Naive thymus-derived CD4-positive, alpha-beta T cell (primary cell): ENCODE measurements around the gene TBC1D1. TPM values are rescaled to one million over a fixed set of nuclear protein-coding genes. Genes with fewer than 3 reads are reported as not detected.

Experiments used
- ATAC-seq: fragments of 150-1000 bp; cut with Tn5 transposase; 2 replicates; pipeline ENCODE4 v1.10.0; 2021; ENCODE audit warnings: mild to moderate bottlenecking, moderate library complexity
- CTCF ChIA-PET: fragments of 350-600 bp; sonication (Branson Sonifier 250); formaldehyde crosslinking; loops from one replicate; lab custom pipeline; 2021; ENCODE audit warnings: antibody characterized with exemption; lab: Charles Lee
- POLR2A ChIA-PET: fragments of 350-600 bp; sonication (Branson Sonifier 250); formaldehyde crosslinking; loops from one replicate; lab custom pipeline; 2021; ENCODE audit warnings: antibody characterized with exemption, inconsistent platforms; lab: Charles Lee
- DNase-seq, 9 donors: peaks; one replicate each; pipeline versions ENCODE4 v3.0.0 to v3.0.0-alpha.2; 2020 to 2022; ENCODE audit warnings: mixed read lengths in 1 of 9
- H3K27ac ChIP-seq: one replicate; pipeline ENCODE4 v1.7.0; 2013; ENCODE audit warnings: mild to moderate bottlenecking, low read depth, low read length, moderate library complexity
- H3K27me3 ChIP-seq, 2 donors: one replicate each; pipeline ENCODE4 v1.7.0; 2013; ENCODE audit warnings: low read length in 2 of 2, mild to moderate bottlenecking in 2 of 2, moderate library complexity in 2 of 2; ENCODE audit not compliant: control insufficient read depth in 2 of 2, insufficient read depth in 2 of 2
- H3K36me3 ChIP-seq, 3 experiments: 1 replicate in 2 of 3; 2 replicates in 1 of 3; pipeline ENCODE4 v1.7.0; 2013; ENCODE audit warnings: low read length in 3 of 3, mild to moderate bottlenecking in 3 of 3, moderate library complexity in 1 of 3; ENCODE audit not compliant: insufficient read depth in 3 of 3, control insufficient read depth in 2 of 3
- H3K4me1 ChIP-seq, 2 donors: one replicate each; pipeline ENCODE4 v1.7.0; 2013; ENCODE audit warnings: low read length in 2 of 2, mild to moderate bottlenecking in 2 of 2, moderate library complexity in 1 of 2; ENCODE audit not compliant: control insufficient read depth in 2 of 2, insufficient read depth in 2 of 2
- H3K4me3 ChIP-seq: 2 replicates; pipeline ENCODE4 v1.7.0; 2013; ENCODE audit warnings: mild to moderate bottlenecking, low read length
- H3K9me3 ChIP-seq, 3 experiments: 1 replicate in 2 of 3; 2 replicates in 1 of 3; pipeline ENCODE4 v1.7.0; 2013; ENCODE audit warnings: low read length in 3 of 3; ENCODE audit not compliant: control insufficient read depth in 2 of 3
- H3K27ac Mint-ChIP-seq, 9 donors: one replicate each; pipeline ENCODE4 v1.8.0; 2020 to 2022; ENCODE audit warnings: mixed read lengths in 9 of 9, mild to moderate bottlenecking in 8 of 9, moderate library complexity in 5 of 9, inconsistent platforms in 2 of 9
- H3K27me3 Mint-ChIP-seq, 5 donors: one replicate each; pipeline ENCODE4 v1.8.0; 2021 to 2022; ENCODE audit warnings: mixed read lengths in 5 of 5, mild to moderate bottlenecking in 1 of 5
- H3K36me3 Mint-ChIP-seq, 5 donors: one replicate each; pipeline ENCODE4 v1.8.0; 2020 to 2022; ENCODE audit warnings: mixed read lengths in 5 of 5, mild to moderate bottlenecking in 3 of 5, inconsistent platforms in 1 of 5
- H3K4me1 Mint-ChIP-seq, 7 donors: one replicate each; pipeline ENCODE4 v1.8.0; 2020 to 2022; ENCODE audit warnings: mixed read lengths in 7 of 7, mild to moderate bottlenecking in 3 of 7, inconsistent platforms in 1 of 7
- H3K4me3 Mint-ChIP-seq, 10 donors: one replicate each; pipeline ENCODE4 v1.8.0; 2020 to 2022; ENCODE audit warnings: mild to moderate bottlenecking in 10 of 10, mixed read lengths in 10 of 10, moderate library complexity in 6 of 10, inconsistent platforms in 2 of 10
- H3K9me3 Mint-ChIP-seq, 11 donors: one replicate each; pipeline ENCODE4 v1.8.0; 2020 to 2022; ENCODE audit warnings: mixed read lengths in 11 of 11, mild to moderate bottlenecking in 4 of 11, inconsistent platforms in 1 of 11, moderate library complexity in 1 of 11
- intact Hi-C, 2 donors: fragments of 100-400 bp; cut with micrococcal nuclease; formaldehyde crosslinking; loops; one replicate each; pipeline ENCODE4 v1.15.1; 2023
- polyA plus RNA-seq, 2 donors: library from polyadenylated mRNA; unstranded; fragments of 300-500 nt; fragmentation: Illumina TruSeq; gene quantifications; one replicate each; pipeline ENCODE4 v1.2.3, GENCODE V29; 2021
- total RNA-seq, 6 experiments: library from RNA in 5 of 6; stranded (reverse) in 5 of 6; gene quantifications; 1 replicate in 5 of 6; 2 replicates in 1 of 6; pipeline ENCODE4 v1.2.3 and lab custom pipeline; 2021 to 2026

TBC1D1 gene
- total and polyA plus RNA-seq, 7 experiments from 2014 or later = 19.4 to 66.8 (median 46.9) TPM

DNA sequence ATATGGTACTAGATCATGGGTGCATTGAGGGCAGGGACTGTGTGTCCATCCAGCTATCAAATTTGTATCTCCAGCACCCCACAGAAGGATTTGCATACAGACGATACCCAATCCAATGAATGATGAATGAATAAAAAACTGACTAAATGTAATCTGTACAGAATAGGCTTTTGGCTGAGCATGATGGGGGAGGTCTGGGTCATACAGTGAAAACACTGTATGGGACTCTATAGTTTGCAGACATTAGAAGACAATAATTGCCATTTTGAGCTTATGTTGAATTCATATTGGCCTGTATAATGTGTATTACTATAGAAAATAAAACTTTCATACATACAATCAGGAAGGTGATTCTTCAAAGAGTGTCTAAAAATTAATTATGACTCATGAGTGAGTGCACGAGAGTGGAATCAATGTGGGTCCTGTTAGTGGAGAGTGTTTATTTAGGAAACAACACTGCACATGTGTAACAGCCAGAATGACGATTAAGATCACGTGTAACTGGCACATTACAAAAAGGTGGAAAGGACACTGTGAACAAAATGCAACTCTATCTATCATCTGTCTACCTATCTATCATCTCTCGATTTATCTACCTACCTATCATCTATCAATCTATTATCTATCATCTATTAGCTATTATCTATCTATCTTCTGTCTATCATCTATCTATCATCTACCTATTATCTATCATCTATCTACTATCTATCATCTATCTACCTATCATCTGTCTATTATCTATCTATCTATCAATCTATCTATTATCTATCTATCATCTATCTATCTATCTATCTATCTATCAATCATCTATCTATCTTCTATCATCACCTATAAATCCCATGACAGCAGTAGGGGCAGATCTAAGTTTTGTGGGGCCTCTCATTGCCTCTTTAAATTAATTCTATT lies 270.6 kb downstream of the TBC1D1 start:
- intact Hi-C loops = loop anchor here (1.0 kb wide), 4 partner anchors 16 to 145 kb away; no protein-coding TSS in a partner anchor
- peaks cover 16 to 69% (median 31%) of the 10 kb centered on the region in 7 donors for H3K4me1 Mint-ChIP-seq
- Histone ChIP-seq H3K4me1 (peaks cover 10 to 18% of the 10 kb centered on the region in 2 donors), H3K36me3 (no peaks in the 10 kb centered on the region), H3K27me3 (no peaks in the 10 kb centered on the region), H3K9me3 (no peaks in the 10 kb centered on the region), H3K4me3 (no peak overlapping the region), H3K27ac (no peak overlapping the region)
- CTCF ChIA-PET = interaction anchor here (1.3 kb wide), 1 partner anchor 19 kb away, joined by 5 read pairs; no protein-coding TSS in a partner anchor
- DNase-seq (no peak), ATAC-seq (no peak)
- POLR2A ChIA-PET = interaction anchor here (0.9 to 1.2 kb wide), 2 partner anchors 8 to 13 kb away, joined by 3 to 4 read pairs; no protein-coding TSS in a partner anchor
- peaks cover 0 to 14% (median 0%) of the 10 kb centered on the region in 5 donors for H3K36me3 Mint-ChIP-seq
- no peaks in the 10 kb centered on the region for H3K27me3 Mint-ChIP-seq
- H3K27ac Mint-ChIP-seq = peak overlapping the region in 7 of 9 donors; percentile 35 to 81 (median 80)
- H3K9me3 Mint-ChIP-seq = peaks cover 0 to 17% (median 6%) of the 10 kb centered on the region in 11 donors
- peak overlapping the region in 2 of 10 donors; percentile 10 to 26 for H3K4me3 Mint-ChIP-seq

DNA sequence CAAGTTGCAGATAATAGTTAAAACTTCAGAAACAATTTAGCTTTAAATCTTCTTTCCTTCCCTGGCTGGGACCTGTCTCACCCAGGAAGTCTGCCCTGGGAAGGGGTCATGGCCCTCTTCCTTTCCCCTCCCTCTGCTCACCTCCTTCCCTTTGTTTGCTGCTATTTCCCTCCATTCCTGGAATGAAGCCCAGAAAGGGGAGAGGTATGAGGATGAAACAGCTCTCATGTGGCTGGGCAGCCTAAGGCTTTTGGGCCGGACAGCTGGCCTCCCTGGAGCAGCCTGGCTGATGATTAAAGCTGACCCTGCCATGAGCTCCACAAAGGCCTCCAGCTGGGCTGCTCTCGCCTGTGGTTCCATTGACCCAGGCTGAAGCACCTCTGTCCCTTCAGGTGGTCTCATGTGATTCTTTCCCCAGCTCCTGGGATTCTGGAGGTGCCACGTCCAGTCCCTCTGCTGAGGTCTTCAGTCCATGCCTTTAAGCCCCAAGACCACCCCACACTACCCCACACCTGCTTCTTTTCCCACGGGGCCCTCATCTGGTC lies 271.4 kb downstream of the TBC1D1 start:
- H3K9me3 Mint-ChIP-seq = peaks cover 0 to 17% (median 6%) of the 10 kb centered on the region in 11 donors
- Histone ChIP-seq H3K4me3 (no peak overlapping the region), H3K27ac (no peak overlapping the region), H3K36me3 (no peaks in the 10 kb centered on the region), H3K27me3 (no peaks in the 10 kb centered on the region), H3K4me1 (peaks cover 10 to 16% of the 10 kb centered on the region in 2 donors), H3K9me3 (no peaks in the 10 kb centered on the region)
- ChIA-PET POLR2A (no interaction called here), CTCF (interaction anchor here (1.3 kb wide), 1 partner anchor 18 kb away, joined by 5 read pairs; no protein-coding TSS in a partner anchor)
- H3K36me3 Mint-ChIP-seq = peaks cover 0 to 14% (median 0%) of the 10 kb centered on the region in 5 donors
- H3K27ac Mint-ChIP-seq = peak overlapping the region in 4 of 9 donors; percentile 2 to 80 (median 33)
- peaks cover 0 to 3% (median 0%) of the 10 kb centered on the region in 5 donors for H3K27me3 Mint-ChIP-seq
- intact Hi-C loops = no loop called here
- H3K4me1 Mint-ChIP-seq = peaks cover 21 to 72% (median 35%) of the 10 kb centered on the region in 7 donors
- H3K4me3 Mint-ChIP-seq = no peak overlapping the region
- ATAC-seq (no peak), DNase-seq (no peak)

DNA sequence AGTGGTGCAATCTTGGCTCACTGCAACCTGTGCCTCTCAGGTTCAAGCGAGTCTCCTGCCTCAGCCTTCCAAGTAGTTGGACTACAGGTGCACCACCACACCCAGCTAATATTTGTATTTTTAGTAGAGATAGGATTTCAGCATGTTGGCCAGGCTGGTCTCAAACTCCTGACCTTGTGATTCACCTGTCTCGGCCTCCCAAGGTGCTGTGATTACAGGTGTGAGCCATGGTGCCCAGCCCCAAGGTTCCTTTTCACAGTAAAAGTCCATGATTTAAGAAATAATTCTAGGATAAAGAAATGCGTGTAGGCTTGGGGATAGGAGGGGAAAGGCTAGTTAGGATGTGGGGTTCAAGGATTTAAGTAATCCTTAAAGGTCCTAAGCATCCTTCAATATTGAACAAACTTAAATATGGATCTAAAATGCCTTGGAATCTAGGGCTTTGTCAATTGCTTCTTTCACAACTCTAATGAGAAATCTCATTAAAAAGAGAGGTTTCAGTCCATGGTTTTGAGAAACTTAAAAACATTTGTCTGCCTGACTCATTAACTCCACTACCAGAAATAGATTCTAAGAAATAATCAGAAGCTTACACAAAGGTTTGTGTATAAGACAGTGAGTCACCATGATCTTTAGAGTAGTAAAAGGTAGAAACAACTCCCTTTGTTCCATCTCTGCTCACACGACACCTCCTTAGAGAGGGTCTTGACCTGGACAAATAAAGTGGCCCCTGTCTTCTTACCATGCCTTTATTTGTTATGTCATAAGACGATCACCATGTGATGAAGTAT lies 272.5 kb downstream of the TBC1D1 start:
- H3K9me3 Mint-ChIP-seq = peaks cover 0 to 16% (median 6%) of the 10 kb centered on the region in 11 donors
- peaks cover 19 to 66% (median 34%) of the 10 kb centered on the region in 7 donors for H3K4me1 Mint-ChIP-seq
- ChIA-PET CTCF (interaction anchor here (0.5 to 1.2 kb wide), 3 partner anchors 105 to 568 kb away, joined by 3 read pairs; no protein-coding TSS in a partner anchor), POLR2A (no interaction called here)
- Histone ChIP-seq H3K4me1 (peaks cover 10 to 12% of the 10 kb centered on the region in 2 donors), H3K4me3 (no peak overlapping the region), H3K27ac (no peak overlapping the region), H3K27me3 (no peaks in the 10 kb centered on the region), H3K36me3 (no peaks in the 10 kb centered on the region), H3K9me3 (no peaks in the 10 kb centered on the region)
- DNase-seq = no peak
- ATAC-seq = no peak
- peak overlapping the region in 5 of 9 donors; percentile 9 to 73 (median 25) for H3K27ac Mint-ChIP-seq
- peaks cover 0 to 9% (median 0%) of the 10 kb centered on the region in 5 donors for H3K27me3 Mint-ChIP-seq
- peaks cover 0 to 14% (median 0%) of the 10 kb centered on the region in 5 donors for H3K36me3 Mint-ChIP-seq
- intact Hi-C loops = no loop called here
- H3K4me3 Mint-ChIP-seq = peak overlapping the region in 1 of 10 donors; percentile 29

DNA sequence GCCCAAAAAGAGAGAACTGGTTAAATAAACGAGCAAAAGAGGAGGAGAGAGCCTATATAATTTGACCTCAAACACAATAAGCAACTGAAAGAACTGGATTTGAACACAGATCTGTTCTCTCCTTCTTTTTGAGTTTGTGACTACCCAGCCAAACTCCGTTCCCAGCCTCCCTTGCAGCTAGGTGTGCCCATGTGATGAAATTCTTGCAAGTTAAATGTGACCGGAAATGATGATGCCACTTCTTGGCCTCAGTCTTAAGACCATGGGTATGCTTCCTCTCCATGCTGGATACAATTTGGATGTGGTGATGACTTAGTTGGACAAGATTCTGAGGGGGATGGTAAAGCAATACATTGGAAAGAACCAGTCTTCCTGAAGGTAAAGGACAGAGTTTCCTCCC lies 273.5 kb downstream of the TBC1D1 start:
- Histone ChIP-seq H3K36me3 (no peaks in the 10 kb centered on the region), H3K27ac (no peak overlapping the region), H3K4me1 (peaks cover 10 to 12% of the 10 kb centered on the region in 2 donors), H3K9me3 (no peaks in the 10 kb centered on the region), H3K27me3 (no peaks in the 10 kb centered on the region), H3K4me3 (no peak overlapping the region)
- H3K36me3 Mint-ChIP-seq = peaks cover 0 to 14% (median 0%) of the 10 kb centered on the region in 5 donors
- H3K4me1 Mint-ChIP-seq = peaks cover 19 to 56% (median 30%) of the 10 kb centered on the region in 7 donors
- H3K9me3 Mint-ChIP-seq = peaks cover 0 to 14% (median 6%) of the 10 kb centered on the region in 11 donors
- peak overlapping the region in 2 of 9 donors; percentile 52 to 73 for H3K27ac Mint-ChIP-seq
- ATAC-seq (no peak), DNase-seq (no peak)
- ChIA-PET CTCF (interaction anchor here (1.2 kb wide), 1 partner anchor 567 kb away, joined by 3 read pairs; no protein-coding TSS in a partner anchor), POLR2A (no interaction called here)
- peaks cover 0 to 9% (median 0%) of the 10 kb centered on the region in 5 donors for H3K27me3 Mint-ChIP-seq
- intact Hi-C loops = no loop called here
- no peak overlapping the region for H3K4me3 Mint-ChIP-seq

DNA sequence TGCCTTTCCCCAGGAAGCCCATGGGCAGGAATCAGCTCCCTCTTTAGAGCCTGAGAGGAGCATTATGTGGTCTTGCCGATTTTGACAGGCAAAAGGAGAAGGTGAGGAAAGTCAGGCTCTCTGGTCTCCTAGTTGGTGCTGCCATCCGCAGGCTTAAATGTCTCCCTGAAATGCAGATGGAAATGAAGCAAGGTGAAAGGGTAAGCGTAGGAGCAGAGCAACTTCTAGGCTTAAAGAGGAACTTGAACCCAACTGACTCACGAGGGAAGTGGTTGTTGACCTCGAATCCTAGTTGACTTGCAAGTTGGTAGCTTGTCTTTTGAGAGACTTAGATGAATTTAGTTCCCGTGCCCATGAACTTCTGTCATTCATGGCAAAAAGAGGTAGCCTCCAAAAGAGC lies 275.2 kb downstream of the TBC1D1 start:
- H3K4me3 Mint-ChIP-seq = no peak overlapping the region
- peak; percentile 76 for ATAC-seq
- H3K36me3 Mint-ChIP-seq = peaks cover 0 to 14% (median 0%) of the 10 kb centered on the region in 5 donors
- peaks cover 0 to 19% (median 0%) of the 10 kb centered on the region in 5 donors for H3K27me3 Mint-ChIP-seq
- DNase-seq = no peak
- Histone ChIP-seq H3K4me3 (no peak overlapping the region), H3K27ac (no peak overlapping the region), H3K36me3 (no peaks in the 10 kb centered on the region), H3K27me3 (no peaks in the 10 kb centered on the region), H3K9me3 (no peaks in the 10 kb centered on the region), H3K4me1 (peaks cover 3 to 5% of the 10 kb centered on the region in 2 donors)
- ChIA-PET CTCF (no interaction called here), POLR2A (no interaction called here)
- peaks cover 0 to 14% (median 5%) of the 10 kb centered on the region in 11 donors for H3K9me3 Mint-ChIP-seq
- peak overlapping the region in 1 of 9 donors; percentile 60 for H3K27ac Mint-ChIP-seq
- intact Hi-C loops = no loop called here
- peaks cover 13 to 44% (median 23%) of the 10 kb centered on the region in 7 donors for H3K4me1 Mint-ChIP-seq
